Subcutaneous adipose tissue (tissue), 4 donors: Measurements from ENCODE around the gene C1orf198. TPM values are rescaled to one million over a fixed set of nuclear protein-coding genes. Genes with fewer than 3 reads are reported as not detected.

Experiments
- total RNA-seq, 4 donors: library from RNA; depleted of rRNA; stranded (reverse); fragments of >200 nt; gene quantifications; one replicate each; pipeline ENCODE4 v1.1.0, GENCODE V29; 2016
- TF ChIP-seq, protein P1 (sequence below): fragments of 450-650 bp; IDR thresholded peaks from one replicate; pipeline ENCODE4 v1.5.1; 2016; ENCODE audit warnings: low read depth, mild to moderate bottlenecking, control low read depth, antibody characterized with exemption, moderate library complexity

Gene C1orf198
- total RNA-seq, 4 donors from 2014 or later: 37.4 to 103 (median 48.1) TPM

DNA sequence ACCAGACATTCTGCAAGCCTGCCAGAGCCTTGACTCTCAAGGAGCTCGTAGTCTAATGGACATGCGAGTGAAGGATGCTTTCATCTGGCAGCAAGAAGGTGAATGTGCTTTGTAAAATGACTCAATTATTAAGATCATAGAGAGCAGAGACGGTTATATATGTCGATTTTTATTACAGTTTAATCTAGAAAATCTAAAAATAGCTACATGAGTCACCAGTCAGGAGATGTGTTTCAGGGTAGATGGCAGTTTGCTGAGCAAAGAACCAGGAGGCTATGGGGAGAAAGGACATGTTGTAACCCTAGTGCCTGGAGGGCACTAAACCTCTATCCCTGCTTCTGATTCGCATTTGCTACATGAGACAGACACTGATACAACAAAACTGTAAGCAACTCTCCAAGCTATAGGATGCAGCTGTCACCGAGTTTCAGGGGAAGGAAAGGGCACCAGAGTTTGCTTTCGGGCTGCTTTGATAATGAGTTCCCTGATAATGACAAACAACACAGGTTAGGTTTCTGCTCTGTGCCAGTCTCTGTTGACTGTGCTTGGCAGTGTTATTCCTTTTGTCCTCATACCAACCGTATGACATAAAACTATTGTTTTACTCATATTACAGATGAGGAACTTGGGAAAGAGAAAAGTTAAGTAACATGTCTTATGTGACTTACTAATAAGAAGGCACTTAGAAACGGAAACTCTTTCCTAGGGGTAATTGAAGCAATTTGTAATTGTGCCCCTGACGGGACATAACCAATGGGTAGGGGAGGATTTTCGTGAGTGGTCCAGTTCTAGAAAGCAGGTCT, 43.2 kb downstream of the C1orf198 start:
- TF ChIP-seq, protein P1, sequence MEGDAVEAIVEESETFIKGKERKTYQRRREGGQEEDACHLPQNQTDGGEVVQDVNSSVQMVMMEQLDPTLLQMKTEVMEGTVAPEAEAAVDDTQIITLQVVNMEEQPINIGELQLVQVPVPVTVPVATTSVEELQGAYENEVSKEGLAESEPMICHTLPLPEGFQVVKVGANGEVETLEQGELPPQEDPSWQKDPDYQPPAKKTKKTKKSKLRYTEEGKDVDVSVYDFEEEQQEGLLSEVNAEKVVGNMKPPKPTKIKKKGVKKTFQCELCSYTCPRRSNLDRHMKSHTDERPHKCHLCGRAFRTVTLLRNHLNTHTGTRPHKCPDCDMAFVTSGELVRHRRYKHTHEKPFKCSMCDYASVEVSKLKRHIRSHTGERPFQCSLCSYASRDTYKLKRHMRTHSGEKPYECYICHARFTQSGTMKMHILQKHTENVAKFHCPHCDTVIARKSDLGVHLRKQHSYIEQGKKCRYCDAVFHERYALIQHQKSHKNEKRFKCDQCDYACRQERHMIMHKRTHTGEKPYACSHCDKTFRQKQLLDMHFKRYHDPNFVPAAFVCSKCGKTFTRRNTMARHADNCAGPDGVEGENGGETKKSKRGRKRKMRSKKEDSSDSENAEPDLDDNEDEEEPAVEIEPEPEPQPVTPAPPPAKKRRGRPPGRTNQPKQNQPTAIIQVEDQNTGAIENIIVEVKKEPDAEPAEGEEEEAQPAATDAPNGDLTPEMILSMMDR: no peak

DNA sequence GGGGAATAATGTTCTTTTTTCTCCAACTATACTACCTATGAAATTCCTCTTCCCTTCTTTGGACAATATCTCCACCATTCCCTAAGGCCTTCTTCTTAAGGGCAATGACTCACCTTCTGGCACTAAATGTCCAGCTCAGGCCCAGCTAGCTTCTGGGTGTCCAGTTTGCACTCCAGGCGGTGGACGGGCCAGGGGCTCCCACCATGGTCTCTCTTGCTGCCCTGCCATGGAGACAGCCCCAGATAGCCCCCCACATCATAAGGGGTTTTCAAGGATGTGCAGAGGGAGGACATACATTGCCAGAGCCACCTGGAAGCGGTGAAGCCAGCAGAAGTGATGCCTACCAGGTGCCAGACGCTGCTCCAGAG, 43.8 kb downstream of the C1orf198 start:
- TF ChIP-seq, protein P1: no peak

DNA sequence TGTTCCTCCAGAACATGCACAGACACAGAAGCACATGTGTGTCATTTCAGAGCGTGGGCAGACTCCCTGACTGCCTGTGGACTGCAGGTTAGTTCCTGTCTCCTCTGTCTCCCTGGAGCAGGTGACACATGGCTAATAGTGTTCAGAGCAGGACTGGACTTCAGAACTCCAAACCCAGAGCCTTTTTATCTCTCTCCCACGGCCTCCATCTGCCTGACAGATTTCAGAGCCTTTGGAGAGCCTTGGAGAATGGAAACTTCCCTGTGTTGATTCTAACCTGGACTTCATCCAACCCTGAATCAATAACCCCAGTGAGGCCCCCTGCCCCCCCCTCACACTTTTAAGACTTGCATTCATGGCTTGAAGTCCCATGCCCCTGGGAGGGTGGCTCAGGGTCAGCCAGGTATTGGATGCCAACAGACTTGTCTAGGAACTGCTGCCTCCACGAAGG, 44.4 kb downstream of the C1orf198 start:
- TF ChIP-seq, protein P1: no peak

DNA sequence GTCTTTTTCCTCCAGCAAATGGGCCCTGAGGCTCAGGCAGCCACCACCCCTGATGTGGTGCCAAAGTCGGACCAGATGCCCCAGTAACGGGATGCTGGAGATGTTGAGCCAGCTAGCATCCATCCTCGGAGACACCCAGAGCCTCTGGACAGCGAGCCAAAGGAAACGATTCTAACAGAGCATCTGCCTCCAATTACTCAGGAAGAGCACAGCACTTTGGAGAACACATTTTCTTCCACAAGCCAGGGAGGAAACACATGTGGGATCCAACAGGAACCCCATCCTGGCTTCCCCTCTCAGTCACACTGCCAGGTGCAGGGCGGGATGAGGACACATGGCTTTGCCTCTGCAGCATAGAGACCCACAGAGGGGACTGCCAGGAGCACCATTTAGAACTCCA, 44.9 kb downstream of the C1orf198 start:
- TF ChIP-seq, protein P1: no peak

DNA sequence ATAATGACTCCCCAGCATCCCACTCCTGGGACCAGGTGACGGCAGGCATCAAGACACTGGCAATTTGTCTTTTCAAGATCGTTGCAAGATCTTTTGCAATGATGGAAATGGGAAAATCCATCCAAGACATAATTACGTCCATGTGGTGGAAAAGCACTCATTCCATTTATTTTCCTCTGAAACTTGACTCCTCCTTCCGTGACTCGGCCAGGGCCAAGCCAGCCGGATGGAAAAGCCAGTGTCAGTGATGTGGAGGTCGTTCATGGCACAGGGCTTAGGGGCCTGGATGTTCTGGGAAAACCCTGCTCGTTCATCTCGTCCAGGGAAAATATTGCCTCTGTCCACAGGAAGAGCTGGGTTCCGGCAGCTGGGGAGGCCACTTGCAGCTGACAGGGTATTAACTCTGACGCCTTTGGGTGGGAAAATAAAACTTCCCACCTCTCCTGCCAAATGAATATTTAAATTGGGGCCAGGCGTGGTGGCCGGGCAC, 46.2 kb downstream of the C1orf198 start:
- TF ChIP-seq, protein P1: no peak

DNA sequence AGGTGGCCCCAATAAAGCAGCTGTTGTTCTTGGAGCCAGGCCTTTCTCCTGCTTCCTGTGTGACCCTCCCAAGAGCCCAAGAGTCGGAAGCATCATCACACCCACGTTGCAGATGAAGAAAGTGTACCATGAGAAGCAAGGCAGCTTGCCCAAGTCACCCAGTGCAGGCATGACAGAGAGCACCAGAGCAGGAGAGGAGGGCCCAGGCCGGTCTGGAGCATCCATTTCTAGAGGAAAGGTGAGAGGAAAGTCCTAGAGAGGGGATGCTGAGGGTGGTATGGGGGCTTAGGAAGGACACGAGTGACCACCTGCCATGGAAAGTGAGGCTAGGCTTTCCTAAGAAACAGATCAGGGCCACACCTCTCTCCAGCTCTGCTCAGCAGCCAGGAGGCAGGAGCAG, 47.0 kb downstream of the C1orf198 start:
- TF ChIP-seq, protein P1: no peak

DNA sequence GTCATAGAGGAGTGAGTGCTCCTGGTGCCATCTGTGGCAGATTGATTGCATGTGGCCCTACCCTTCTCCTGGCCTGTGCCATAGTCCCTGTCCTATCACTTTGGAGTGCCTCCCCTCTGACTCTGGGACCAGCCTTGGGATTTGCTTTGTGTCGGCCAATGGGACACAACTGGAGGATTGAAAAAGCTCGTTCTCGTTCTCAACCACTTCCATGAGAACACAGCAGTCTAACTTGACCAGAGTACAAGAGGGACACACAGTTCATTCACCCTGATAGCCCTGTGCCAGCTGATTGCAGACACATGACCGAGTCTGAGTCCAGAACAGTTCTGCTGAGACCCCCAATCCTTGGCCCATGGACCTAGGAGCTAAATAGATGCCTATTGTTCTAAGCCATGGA, 47.8 kb downstream of the C1orf198 start:
- TF ChIP-seq, protein P1: no peak
